GM12878 (cell line): ENCODE data around the gene TBC1D1. TPM values are rescaled to one million over a fixed set of nuclear protein-coding genes. Genes with fewer than 3 reads are reported as not detected.

ENCODE experiments used
- ATAC-seq: fragments of 200-7000 bp; cut with Tn5 transposase; 3 replicates; pipeline ENCODE4 v1.9.1; 2020; ENCODE audit warnings: mild to moderate bottlenecking, moderate library complexity
- BruUV-seq: library from RNA; stranded (reverse); fragments of 400-500 nt; replicated peaks from 2 replicates; lab custom pipeline; 2021; lab: Mats Ljungman, UMichigan
- CTCF ChIA-PET: fragments of 300-600 bp; sonication (Branson Sonifier 250); formaldehyde crosslinking; extraction: SDS; loops from one replicate; lab custom pipeline; 2021; ENCODE audit warnings: inconsistent platforms; lab: Yijun Ruan, JAX
- POLR2A ChIA-PET: fragments of 350-600 bp; formaldehyde crosslinking; extraction: SDS; loops from one replicate; lab custom pipeline; 2021; ENCODE audit warnings: inconsistent platforms; lab: Charles Lee
- RAD21 ChIA-PET: fragments of 300-600 bp; sonication (Branson Sonifier 250); formaldehyde crosslinking; loops from one replicate; lab custom pipeline; 2023; ENCODE audit warnings: antibody characterized with exemption; ENCODE audit not compliant: unreplicated experiment; lab: Charles Lee
- SMC1A ChIA-PET: fragments of 300-600 bp; sonication (Branson Sonifier 250); formaldehyde crosslinking; loops from one replicate; lab custom pipeline; 2023; ENCODE audit not compliant: unreplicated experiment, uncharacterized antibody; lab: Charles Lee
- DNase-seq: peaks from one replicate; pipeline ENCODE4 v3.0.0-alpha.2; 2011; ENCODE audit warnings: low read depth, low spot score
- FAIRE-seq: peaks from 3 replicates; lab custom pipeline; 2011; peaks lifted over from hg19 to GRCh38; lab: Jason Lieb, UNC
- H2AFZ ChIP-seq: 2 replicates; pipeline ENCODE4 v1.6.0; 2011; ENCODE audit warnings: low read depth, low read length, control low read depth; ENCODE audit not compliant: control insufficient read depth
- H3K27ac ChIP-seq: 2 replicates; pipeline ENCODE4 v1.5.1; 2011; ENCODE audit warnings: control low read depth; ENCODE audit not compliant: control insufficient read depth, insufficient read depth
- H3K27me3 ChIP-seq, 2 experiments: replicated peaks in 1 of 2; 2 replicates each; pipeline versions ENCODE4 v1.6.0 to v1.6.1; 2011; ENCODE audit warnings: low read length in 1 of 2; ENCODE audit not compliant: control insufficient read depth in 2 of 2, insufficient read depth in 2 of 2
- H3K36me3 ChIP-seq, 2 experiments: 2 replicates each; pipeline ENCODE4 v1.5.1; 2011; ENCODE audit warnings: low read length in 1 of 2; ENCODE audit not compliant: control insufficient read depth in 2 of 2, insufficient read depth in 2 of 2
- H3K4me1 ChIP-seq: 2 replicates; pipeline ENCODE4 v1.6.1; 2011; ENCODE audit warnings: mild to moderate bottlenecking, low read length, moderate library complexity, mixed read lengths; ENCODE audit not compliant: control insufficient read depth, insufficient read depth
- H3K4me2 ChIP-seq: 2 replicates; pipeline ENCODE4 v1.6.0; 2011; ENCODE audit warnings: control low read depth; ENCODE audit not compliant: control insufficient read depth, insufficient read depth
- H3K4me3 ChIP-seq: fragments of 200-600 bp; sonication (generic); 2 replicates; pipeline ENCODE4 v1.5.1; 2016
- H3K79me2 ChIP-seq: 2 replicates; pipeline ENCODE4 v1.6.0; 2011; ENCODE audit warnings: low read length; ENCODE audit not compliant: control insufficient read depth, insufficient read depth
- H3K9ac ChIP-seq: 2 replicates; pipeline ENCODE4 v1.8.0; 2011; ENCODE audit warnings: low read length, control low read depth, mixed read lengths; ENCODE audit not compliant: control insufficient read depth, insufficient read depth
- H3K9me3 ChIP-seq: replicated peaks from 3 replicates; pipeline ENCODE4 v1.5.1; 2011; ENCODE audit warnings: mild to moderate bottlenecking, low read length; ENCODE audit not compliant: control insufficient read depth, insufficient read depth
- H4K20me1 ChIP-seq: 2 replicates; pipeline ENCODE4 v1.6.0; 2011; ENCODE audit not compliant: control insufficient read depth, insufficient read depth
- CHD4 ChIP-seq: fragments of 200-600 bp; sonication (generic); IDR thresholded peaks from 2 replicates; pipeline ENCODE4 v1.6.1; 2016; ENCODE audit warnings: mild to moderate bottlenecking
- CREB1 ChIP-seq: IDR thresholded peaks from 2 replicates; pipeline ENCODE4 v1.6.1; 2012; ENCODE audit warnings: low read depth, mild to moderate bottlenecking, inconsistent platforms
- GABPA ChIP-seq: IDR thresholded peaks from 2 replicates; pipeline ENCODE4 v1.6.1; 2014; ENCODE audit warnings: antibody characterized with exemption, low read depth, mild to moderate bottlenecking, inconsistent platforms
- IRF4 ChIP-seq: IDR thresholded peaks from 2 replicates; pipeline ENCODE4 v1.6.1; 2011; ENCODE audit warnings: low read depth, low read length
- JUND ChIP-seq: IDR thresholded peaks from 2 replicates; pipeline ENCODE4 v1.6.1; 2012; ENCODE audit warnings: low read depth, mild to moderate bottlenecking, low read length, improper control_type of control experiment, moderate library complexity
- MEF2B ChIP-seq: fragments of 450-650 bp; IDR thresholded peaks from 2 replicates; pipeline ENCODE4 v1.6.1; 2018; ENCODE audit warnings: mild to moderate bottlenecking, moderate library complexity; ENCODE audit not compliant: partially characterized antibody, poor library complexity, severe bottlenecking
- NBN ChIP-seq: fragments of 450-650 bp; IDR thresholded peaks from 2 replicates; pipeline ENCODE4 v1.6.1; 2016
- NR2C1 ChIP-seq: fragments of 450-650 bp; IDR thresholded peaks from 2 replicates; pipeline ENCODE4 v1.6.1; 2017; ENCODE audit warnings: antibody characterized with exemption, mild to moderate bottlenecking, moderate library complexity
- PAX8 ChIP-seq: fragments of 450-650 bp; IDR thresholded peaks from 2 replicates; pipeline ENCODE4 v1.6.1; 2017; ENCODE audit warnings: mild to moderate bottlenecking, moderate library complexity
- RCOR1 ChIP-seq: conservative IDR thresholded peaks from 2 replicates; pipeline ENCODE4 v1.6.1; 2012; ENCODE audit warnings: low read depth, low read length, improper control_type of control experiment
- SKIL ChIP-seq: fragments of 450-650 bp; IDR thresholded peaks from 2 replicates; pipeline ENCODE4 v1.6.1; 2017; ENCODE audit warnings: mild to moderate bottlenecking, low read depth, inconsistent platforms; ENCODE audit not compliant: poor library complexity, severe bottlenecking
- WGBS: methylation state at CpG from one replicate; pipeline ENCODE4 v1.1.6; 2016; ENCODE audit warnings: low lambda C conversion rate; ENCODE audit not compliant: insufficient replicate concordance, insufficient coverage; ENCODE audit errors: missing lambda C conversion rate; 5-methylcytosine and 5-hydroxymethylcytosine counted together
- in situ Hi-C: fragments of 300-500 bp; cut with MboI; formaldehyde crosslinking; loops from 9 replicates; pipeline ENCODE4 v1.14.3; 2018; ENCODE audit warnings: mixed read lengths
- intact Hi-C: fragments of 100-400 bp; cut with micrococcal nuclease; formaldehyde crosslinking; loops from one replicate; pipeline ENCODE4 v1.14.2; 2022; ENCODE audit not compliant: unreplicated experiment
- polyA plus RNA-seq, 11 experiments: library from polyadenylated mRNA; depleted of rRNA in 4 of 11; unstranded in 6 of 11; stranded (reverse) in 5 of 11; fragments of >200 nt; fragmentation: Nextera tagmentation in 4 of 11; fragmentation: Illumina TruSeq in 1 of 11; extraction: Ambion mirVana in 4 of 11; extraction: Trizol in 1 of 11; gene quantifications; 1 replicate in 1 of 11; 2 replicates in 10 of 11; pipeline versions ENCODE4 v1.2.1 to v1.2.3, GENCODE V29; 2011 to 2016; ENCODE audit warnings: inconsistent platforms in 2 of 11, missing spikeins in 2 of 11, low read depth in 1 of 11
- total RNA-seq, 4 experiments: library from RNA; depleted of rRNA in 3 of 4; stranded (reverse); fragments of >200 nt in 3 of 4; fragmentation: Illumina TruSeq in 1 of 4; extraction: Trizol in 1 of 4; gene quantifications; 2 replicates each; pipeline versions ENCODE4 v1.2.1 to v1.2.3, GENCODE V29; 2013 to 2021

Gene TBC1D1
- total and polyA plus RNA-seq, 10 of the 15 experiments (the other 5 are each of a cell fraction or from before 2014, with no cell fraction given): 5.3 to 102 (median 57.8) TPM

- H3K4me3 ChIP-seq: no peak overlapping the region
- TF ChIP-seq JUND: no peak
- no peak for TF ChIP-seq CHD4
- no peak for TF ChIP-seq SKIL
- no peaks in the 10 kb centered on the region for H4K20me1 ChIP-seq
- DNase-seq (no peak), ATAC-seq (no peak), FAIRE-seq (no peak)
- no peak overlapping the region for H3K9ac ChIP-seq
- no peak overlapping the region for H3K4me2 ChIP-seq
- H3K9me3 ChIP-seq: no peaks in the 10 kb centered on the region
- SMC1A ChIA-PET: interaction anchor here (0.7 to 2.3 kb wide), 3 partner anchors 9 to 21 kb away, joined by 3 to 6 read pairs (median 3); no protein-coding TSS in a partner anchor
- WGBS: over 99% methylated on average over 7 of the region's 7 CpGs
- no peak overlapping the region for H2AFZ ChIP-seq
- POLR2A ChIA-PET: no interaction called here
- H3K79me2 ChIP-seq: no peaks in the 10 kb centered on the region; the same call in 1 of the 2 replicates
- peaks cover 0 to 2% of the 10 kb centered on the region in 2 experiments; a peak in 1 of 4 replicates for H3K36me3 ChIP-seq
- in situ Hi-C loops: no loop called here
- no peaks in the 10 kb centered on the region for H3K27me3 ChIP-seq
- CTCF ChIA-PET: no interaction called here
- RAD21 ChIA-PET: no interaction called here
- H3K4me1 ChIP-seq: no peaks in the 10 kb centered on the region
- intact Hi-C loops: no loop called here
- H3K27ac ChIP-seq: no peak overlapping the region
- no TSS peak for BruUV-seq
Measured at GRCh38 chr4:37917388-37917787, 26.5 kb downstream of the TBC1D1 start.

- FAIRE-seq: no peak
Measured at GRCh38 chr4:37918653-37919052, 27.8 kb downstream of the TBC1D1 start.

More at GRCh38 chr4:37918653-37919052, 27.8 kb downstream of the TBC1D1 start:
- H3K27ac ChIP-seq: no peak overlapping the region
- peaks cover 0 to 2% of the 10 kb centered on the region in 2 experiments; a peak in 1 of 4 replicates for H3K36me3 ChIP-seq
- ChIA-PET SMC1A (interaction anchor here (2.3 kb wide), 1 partner anchor 23 kb away, joined by 6 read pairs; no protein-coding TSS in a partner anchor), RAD21 (no interaction called here), POLR2A (no interaction called here), CTCF (no interaction called here)
- no TSS peak for BruUV-seq
- H3K4me1 ChIP-seq: no peaks in the 10 kb centered on the region
- H3K27me3 ChIP-seq: no peaks in the 10 kb centered on the region
- intact Hi-C loops: no loop called here
- no peaks in the 10 kb centered on the region for H4K20me1 ChIP-seq
- in situ Hi-C loops: no loop called here
- DNase-seq (no peak), ATAC-seq (no peak)
- no peak overlapping the region for H3K4me2 ChIP-seq
- H3K4me3 ChIP-seq: no peak overlapping the region
- no peak overlapping the region for H3K9ac ChIP-seq
- 94% methylated on average over 3 of the region's 3 CpGs for WGBS
- no peak overlapping the region for H2AFZ ChIP-seq
- H3K9me3 ChIP-seq: no peaks in the 10 kb centered on the region; the same call in 2 of the 3 replicates
- no peak for TF ChIP-seq MEF2B
- no peak for TF ChIP-seq NBN
- TF ChIP-seq NR2C1: no peak
- TF ChIP-seq CREB1: no peak
- no peak for TF ChIP-seq PAX8
- TF ChIP-seq IRF4: no peak
- no peak for TF ChIP-seq RCOR1
- no peak for TF ChIP-seq GABPA
- no peaks in the 10 kb centered on the region for H3K79me2 ChIP-seq
